HepG2 (cell line): Measurements from ENCODE around the gene MYOM1. TPM values are rescaled to one million over a fixed set of nuclear protein-coding genes. Genes with fewer than 3 reads are reported as not detected.
A peak's percentile ranks its signal among the peaks of the same experiment; 100 is the strongest.

Experiments
- DPF2 ChIP-seq: sonication (generic); formaldehyde crosslinking; IDR thresholded peaks from 2 replicates; pipeline ENCODE4 v1.4.0; 2020; ENCODE audit warnings: mild to moderate bottlenecking, low read depth, missing genetic modification reagents, borderline replicate concordance
- ELF3 ChIP-seq: IDR thresholded peaks from 2 replicates; pipeline ENCODE4 v1.6.1; 2016; ENCODE audit warnings: missing genetic modification reagents, missing compliant biosample characterization
- FOXP1 ChIP-seq, 2 experiments: fragments of 450-650 bp in 1 of 2; IDR thresholded peaks; 2 replicates each; pipeline ENCODE4 v1.6.1; 2017 to 2018; ENCODE audit warnings: antibody characterized with exemption in 1 of 2
- HNRNPK ChIP-seq: fragments of 200-400 bp; formaldehyde crosslinking; IDR thresholded peaks from 2 replicates; pipeline ENCODE4 v1.6.1; 2018; ENCODE audit warnings: low read length, low read depth, moderate library complexity, mild to moderate bottlenecking; ENCODE audit not compliant: poor library complexity, severe bottlenecking
- KAT8 ChIP-seq: IDR thresholded peaks from 2 replicates; pipeline ENCODE4 v1.6.1; 2016; ENCODE audit warnings: missing genetic modification reagents, missing compliant biosample characterization
- MEF2D ChIP-seq: sonication (generic); formaldehyde crosslinking; IDR thresholded peaks from 2 replicates; pipeline ENCODE4 v1.5.1; 2020; ENCODE audit warnings: mild to moderate bottlenecking, missing genetic modification reagents
- MLXIP ChIP-seq: sonication (generic); formaldehyde crosslinking; IDR thresholded peaks from 2 replicates; pipeline ENCODE4 v1.9.0; 2021; ENCODE audit warnings: missing genetic modification reagents, borderline replicate concordance
- NFIC ChIP-seq: IDR thresholded peaks from 2 replicates; pipeline ENCODE4 v1.6.1; 2012; ENCODE audit warnings: mild to moderate bottlenecking, low read length, inconsistent platforms
- NFRKB ChIP-seq: fragments of 450-650 bp; IDR thresholded peaks from 2 replicates; pipeline ENCODE4 v1.6.1; 2017
- PHF20 ChIP-seq: sonication (generic); formaldehyde crosslinking; IDR thresholded peaks from 2 replicates; pipeline ENCODE4 v1.5.0; 2020; ENCODE audit warnings: mild to moderate bottlenecking, missing genetic modification reagents
- SOX13 ChIP-seq, 3 experiments: fragments of 450-650 bp in 1 of 3; sonication (generic) in 1 of 3; formaldehyde crosslinking in 1 of 3; IDR thresholded peaks in 2 of 3; conservative IDR thresholded peaks in 1 of 3; 2 replicates each; pipeline versions ENCODE4 v1.5.0 to v1.6.1; 2016 to 2020; ENCODE audit warnings: antibody characterized with exemption in 1 of 3, mild to moderate bottlenecking in 1 of 3, missing compliant biosample characterization in 1 of 3, missing genetic modification reagents in 1 of 3, moderate library complexity in 1 of 3
- ZBTB33 ChIP-seq: sonication (generic); formaldehyde crosslinking; IDR thresholded peaks from 2 replicates; pipeline ENCODE4 v1.4.0; 2020; ENCODE audit warnings: missing genetic modification reagents
- ZNF275 ChIP-seq: sonication (generic); formaldehyde crosslinking; IDR thresholded peaks from 2 replicates; pipeline ENCODE4 v1.8.0; 2022; ENCODE audit warnings: missing genetic modification reagents, mild to moderate bottlenecking, inconsistent platforms, borderline replicate concordance
- ZNF292 ChIP-seq: sonication (generic); formaldehyde crosslinking; IDR thresholded peaks from 2 replicates; pipeline ENCODE4 v1.8.1; 2022; ENCODE audit warnings: mild to moderate bottlenecking, low read depth, missing genetic modification reagents, borderline replicate concordance
- ZNF546 ChIP-seq: sonication (generic); formaldehyde crosslinking; conservative IDR thresholded peaks from 2 replicates; pipeline ENCODE4 v1.8.1; 2023; ENCODE audit warnings: mild to moderate bottlenecking, missing genetic modification reagents
- ZNF563 ChIP-seq: sonication (generic); formaldehyde crosslinking; IDR thresholded peaks from 2 replicates; pipeline ENCODE4 v1.8.0; 2022; ENCODE audit warnings: mild to moderate bottlenecking, moderate library complexity, missing genetic modification reagents
- ZNF580 ChIP-seq: IDR thresholded peaks from 2 replicates; pipeline ENCODE4 v1.6.1; 2016; ENCODE audit warnings: low read depth, borderline replicate concordance
- ZNF598 ChIP-seq: sonication (generic); formaldehyde crosslinking; IDR thresholded peaks from 2 replicates; pipeline ENCODE4 v1.5.1; 2020; ENCODE audit warnings: mild to moderate bottlenecking, missing genetic modification reagents, borderline replicate concordance
- ZNF615 ChIP-seq: sonication (generic); formaldehyde crosslinking; IDR thresholded peaks from 2 replicates; pipeline ENCODE4 v1.5.0; 2020; ENCODE audit warnings: mild to moderate bottlenecking, missing genetic modification reagents, borderline replicate concordance
- ZNF704 ChIP-seq: sonication (generic); formaldehyde crosslinking; IDR thresholded peaks from 2 replicates; pipeline ENCODE4 v1.8.1; 2023; ENCODE audit warnings: mild to moderate bottlenecking, inconsistent platforms, moderate library complexity, missing genetic modification reagents, borderline replicate concordance
- ZNF83 ChIP-seq: sonication (generic); formaldehyde crosslinking; IDR thresholded peaks from 2 replicates; pipeline ENCODE4 v1.4.0; 2020; ENCODE audit warnings: missing genetic modification reagents, mild to moderate bottlenecking, borderline replicate concordance
- polyA plus RNA-seq, 8 experiments: library from polyadenylated mRNA; depleted of rRNA in 3 of 8; stranded (reverse) in 7 of 8; unstranded in 1 of 8; fragments of >200 nt; fragmentation: Illumina TruSeq in 4 of 8; extraction: Trizol in 4 of 8; gene quantifications; 2 replicates each; pipeline versions ENCODE4 v1.2.1 to v1.2.3, GENCODE V29; 2011 to 2016; ENCODE audit warnings: low read depth in 4 of 8, missing spikeins in 1 of 8, mixed read lengths in 1 of 8; ENCODE audit not compliant: insufficient read depth in 1 of 8
- total RNA-seq, 5 experiments: library from RNA; depleted of rRNA; stranded (reverse); fragments of >200 nt; fragmentation: Illumina TruSeq; extraction: Trizol; gene quantifications; 2 replicates each; pipeline ENCODE4 v1.2.3, GENCODE V29; 2016; ENCODE audit warnings: low read depth in 1 of 5

Gene MYOM1
- total and polyA plus RNA-seq, 2 of the 13 experiments (the other 11 are each of a cell fraction or from before 2014, with no cell fraction given), result 0.46 to 0.98 TPM

GRCh38 chr18:3074087-3074486 is 145.7 kb downstream of the MYOM1 start (continued):
- TF ChIP-seq SOX13 (IDR thresholded peaks at IDR 0.05), result no peak
- TF ChIP-seq SOX13 (CRISPR knock-in tag; conservative IDR thresholded peaks at IDR 0.05 in 1 of 2, IDR thresholded peaks at IDR 0.05 in 1 of 2), result peak in 1 of 2 experiments; percentile 45; a peak in 1 of 4 replicates
- no peak for TF ChIP-seq NFRKB
- TF ChIP-seq ZNF598 (CRISPR knock-in tag), result no peak
- TF ChIP-seq ZNF615 (CRISPR knock-in tag), result no peak
- TF ChIP-seq ZNF563 (CRISPR knock-in tag), result no peak
- TF ChIP-seq PHF20, result no peak
- TF ChIP-seq MEF2D (CRISPR knock-in tag), result no peak
- no peak for TF ChIP-seq MLXIP
- TF ChIP-seq ELF3 (CRISPR knock-in tag), result no peak
- TF ChIP-seq ZNF580 (CRISPR knock-in tag), result no peak
- no peak for TF ChIP-seq ZNF83 (CRISPR knock-in tag)
- no peak for TF ChIP-seq ZNF275 (CRISPR knock-in tag)
- TF ChIP-seq HNRNPK, result no peak
- TF ChIP-seq FOXP1 (IDR thresholded peaks at IDR 0.05), result no peak
- TF ChIP-seq FOXP1 (CRISPR knock-in tag; IDR thresholded peaks at IDR 0.05), result no peak
- no peak for TF ChIP-seq ZNF704 (CRISPR knock-in tag)
- TF ChIP-seq NFIC, result no peak
- no peak for TF ChIP-seq KAT8 (CRISPR knock-in tag)
- TF ChIP-seq ZBTB33, result no peak
- no peak for TF ChIP-seq ZNF546 (CRISPR knock-in tag)
- TF ChIP-seq ZNF292 (CRISPR knock-in tag), result peak; percentile 68; the same call in 1 of the 2 replicates
- peak; percentile 46; the same call in 1 of the 2 replicates for TF ChIP-seq DPF2 (CRISPR knock-in tag)
